Thyroid gland (tissue), 4 donors: ENCODE measurements around the gene MR1.

Experiments
- POLR2A ChIP-seq, 2 donors: fragments of 450-650 bp; IDR thresholded peaks; one replicate each; pipeline ENCODE4 v1.6.1; 2017; ENCODE audit warnings: antibody characterized with exemption in 2 of 2, mild to moderate bottlenecking in 2 of 2, moderate library complexity in 1 of 2
- TF ChIP-seq, protein P1 (sequence below), 6 experiments: fragments of 200-600 bp in 3 of 6; fragments of 450-650 bp in 3 of 6; sonication (generic) in 3 of 6; IDR thresholded peaks; one replicate each; pipeline ENCODE4 v1.5.1; 2016 to 2019; ENCODE audit warnings: antibody characterized with exemption in 6 of 6, mild to moderate bottlenecking in 2 of 6, inconsistent platforms in 1 of 6, moderate library complexity in 1 of 6

DNA sequence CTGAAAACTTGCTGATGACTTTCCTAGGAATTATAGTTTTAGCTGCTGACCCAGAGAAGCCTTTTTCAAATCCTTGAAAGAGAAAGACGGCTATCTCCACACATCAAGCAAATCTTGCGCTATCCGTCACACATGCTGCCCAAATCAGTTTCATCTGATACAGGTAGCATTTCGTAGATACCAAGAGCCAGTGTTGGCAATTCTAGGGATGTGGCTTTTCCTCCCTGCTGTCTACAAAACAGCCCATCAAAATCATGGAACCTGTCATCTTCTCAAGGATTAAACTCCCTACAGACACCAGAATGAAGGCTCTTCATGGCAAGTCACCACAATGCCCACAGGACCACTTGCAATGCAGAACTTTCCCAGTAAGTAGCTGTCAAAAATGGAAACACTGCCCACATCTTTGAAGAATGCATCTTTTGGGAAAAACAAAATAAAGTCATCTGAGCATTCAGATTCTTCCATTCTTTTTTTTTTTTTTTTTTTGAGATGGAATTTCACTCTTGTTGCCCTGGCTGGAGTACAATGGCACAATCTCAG is 21.5 kb upstream of the MR1 start:
- TF ChIP-seq, protein P1, sequence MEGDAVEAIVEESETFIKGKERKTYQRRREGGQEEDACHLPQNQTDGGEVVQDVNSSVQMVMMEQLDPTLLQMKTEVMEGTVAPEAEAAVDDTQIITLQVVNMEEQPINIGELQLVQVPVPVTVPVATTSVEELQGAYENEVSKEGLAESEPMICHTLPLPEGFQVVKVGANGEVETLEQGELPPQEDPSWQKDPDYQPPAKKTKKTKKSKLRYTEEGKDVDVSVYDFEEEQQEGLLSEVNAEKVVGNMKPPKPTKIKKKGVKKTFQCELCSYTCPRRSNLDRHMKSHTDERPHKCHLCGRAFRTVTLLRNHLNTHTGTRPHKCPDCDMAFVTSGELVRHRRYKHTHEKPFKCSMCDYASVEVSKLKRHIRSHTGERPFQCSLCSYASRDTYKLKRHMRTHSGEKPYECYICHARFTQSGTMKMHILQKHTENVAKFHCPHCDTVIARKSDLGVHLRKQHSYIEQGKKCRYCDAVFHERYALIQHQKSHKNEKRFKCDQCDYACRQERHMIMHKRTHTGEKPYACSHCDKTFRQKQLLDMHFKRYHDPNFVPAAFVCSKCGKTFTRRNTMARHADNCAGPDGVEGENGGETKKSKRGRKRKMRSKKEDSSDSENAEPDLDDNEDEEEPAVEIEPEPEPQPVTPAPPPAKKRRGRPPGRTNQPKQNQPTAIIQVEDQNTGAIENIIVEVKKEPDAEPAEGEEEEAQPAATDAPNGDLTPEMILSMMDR (IDR thresholded peaks at IDR 0.05), result no peak
- TF ChIP-seq POLR2A (IDR thresholded peaks at IDR 0.05), result no peak
